HCT116 (cell line): Measurements from ENCODE around the gene LRRFIP1.

Experiments used
- ATF3 ChIP-seq: IDR thresholded peaks from 2 replicates; pipeline ENCODE4 v1.6.1; 2012
- CTCF ChIP-seq, 3 experiments: fragments of 200-600 bp in 1 of 3; sonication (generic) in 1 of 3; IDR thresholded peaks in 2 of 3; conservative IDR thresholded peaks in 1 of 3; 2 replicates each; pipeline ENCODE4 v1.5.1; 2012 to 2017; ENCODE audit warnings: low read depth in 2 of 3, low read length in 2 of 3, antibody characterized with exemption in 1 of 3, borderline replicate concordance in 1 of 3, control low read depth in 1 of 3, mild to moderate bottlenecking in 1 of 3, mixed read lengths in 1 of 3, mixed run types in 1 of 3, moderate library complexity in 1 of 3; ENCODE audit not compliant: insufficient read depth in 1 of 3
- EGR1 ChIP-seq: IDR thresholded peaks from 2 replicates; pipeline ENCODE4 v1.6.1; 2012; ENCODE audit warnings: low read depth
- EZH2 ChIP-seq: fragments of 200-600 bp; sonication (generic); IDR thresholded peaks from 2 replicates; pipeline ENCODE4 v1.6.1; 2017; ENCODE audit warnings: antibody characterized with exemption, mixed run types
- EZH2phosphoT487 ChIP-seq: fragments of 200-600 bp; IDR thresholded peaks from 2 replicates; pipeline ENCODE4 v1.6.1; 2018; ENCODE audit warnings: antibody characterized with exemption, borderline replicate concordance
- POLR2A ChIP-seq: IDR thresholded peaks from 2 replicates; pipeline ENCODE4 v1.7.0; 2011; ENCODE audit warnings: borderline replicate concordance; ENCODE audit not compliant: insufficient read depth, insufficient read length; ENCODE audit errors: extremely low read depth
- POLR2AphosphoS5 ChIP-seq: IDR thresholded peaks from 2 replicates; pipeline ENCODE4 v1.6.1; 2011; ENCODE audit warnings: mild to moderate bottlenecking, low read depth, low read length, moderate library complexity
- REST ChIP-seq: IDR thresholded peaks from 2 replicates; pipeline ENCODE4 v1.6.1; 2012; ENCODE audit warnings: low read depth
- SIN3A ChIP-seq: IDR thresholded peaks from 2 replicates; pipeline ENCODE4 v1.6.1; 2012; ENCODE audit warnings: low read depth
- ZFX ChIP-seq: fragments of 450-650 bp; IDR thresholded peaks from 2 replicates; pipeline ENCODE4 v1.6.1; 2017
- TF ChIP-seq, protein P1 (sequence below): IDR thresholded peaks from 2 replicates; pipeline ENCODE4 v1.6.1; 2011; ENCODE audit warnings: mild to moderate bottlenecking, low read length, moderate library complexity; ENCODE audit not compliant: insufficient replicate concordance; ENCODE audit errors: extremely low read depth

DNA sequence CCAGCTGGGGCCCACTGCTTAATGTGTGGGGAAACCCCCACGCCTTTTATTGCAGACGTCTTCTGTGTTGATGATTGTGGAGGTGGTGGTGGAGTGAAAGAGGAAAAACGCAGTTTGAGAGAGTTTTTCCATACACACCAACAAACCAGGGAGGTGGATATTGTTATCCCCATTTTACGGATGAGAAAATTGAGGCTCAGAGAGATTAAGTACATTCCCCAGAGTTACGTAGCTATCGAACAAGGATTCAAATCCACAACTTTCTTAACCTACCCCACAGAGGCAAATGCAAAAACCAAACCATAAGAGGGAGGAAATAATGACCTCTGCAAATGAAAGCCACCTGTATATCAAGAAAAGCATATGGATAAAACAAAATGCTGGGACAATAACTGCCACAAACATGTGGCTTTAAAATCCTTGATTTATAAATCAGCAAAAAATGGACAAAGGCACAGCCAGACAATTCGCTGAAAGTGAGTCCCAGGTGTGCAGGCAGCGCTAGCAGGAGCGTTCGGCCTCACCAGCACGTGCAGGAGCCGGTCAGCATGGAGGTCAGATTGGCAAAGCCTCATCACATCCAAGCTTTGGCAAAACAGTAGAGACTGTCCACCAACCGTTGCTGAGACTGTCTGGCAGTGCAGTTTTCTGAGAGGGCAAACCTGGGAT lies 24.2 kb upstream of the LRRFIP1 start:
- TF ChIP-seq EGR1 (no peak), CTCF (IDR thresholded peaks at IDR 0.05 in 2 of 3, conservative IDR thresholded peaks at IDR 0.05 in 1 of 3; ENCODE audit: borderline replicate concordance in 1 of 3, insufficient read depth in 1 of 3, low read depth in 2 of 3, low read length in 2 of 3) (no peak), POLR2A (no peak), REST (no peak), ATF3 (no peak), SIN3A (no peak), POLR2AphosphoS5 (no peak), EZH2phosphoT487 (no peak), ZFX (no peak), EZH2 (no peak)
- TF ChIP-seq, protein P1, sequence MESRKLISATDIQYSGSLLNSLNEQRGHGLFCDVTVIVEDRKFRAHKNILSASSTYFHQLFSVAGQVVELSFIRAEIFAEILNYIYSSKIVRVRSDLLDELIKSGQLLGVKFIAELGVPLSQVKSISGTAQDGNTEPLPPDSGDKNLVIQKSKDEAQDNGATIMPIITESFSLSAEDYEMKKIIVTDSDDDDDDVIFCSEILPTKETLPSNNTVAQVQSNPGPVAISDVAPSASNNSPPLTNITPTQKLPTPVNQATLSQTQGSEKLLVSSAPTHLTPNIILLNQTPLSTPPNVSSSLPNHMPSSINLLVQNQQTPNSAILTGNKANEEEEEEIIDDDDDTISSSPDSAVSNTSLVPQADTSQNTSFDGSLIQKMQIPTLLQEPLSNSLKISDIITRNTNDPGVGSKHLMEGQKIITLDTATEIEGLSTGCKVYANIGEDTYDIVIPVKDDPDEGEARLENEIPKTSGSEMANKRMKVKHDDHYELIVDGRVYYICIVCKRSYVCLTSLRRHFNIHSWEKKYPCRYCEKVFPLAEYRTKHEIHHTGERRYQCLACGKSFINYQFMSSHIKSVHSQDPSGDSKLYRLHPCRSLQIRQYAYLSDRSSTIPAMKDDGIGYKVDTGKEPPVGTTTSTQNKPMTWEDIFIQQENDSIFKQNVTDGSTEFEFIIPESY, result no peak
